GM19328 (cell line): Measurements from ENCODE around the gene PITPNM1.
"Not testable (repeated sequence)": the region's sequence is repeated elsewhere in the genome, so short reads cannot be mapped to it uniquely, and the experiment has no call there.

Source experiments
- ATAC-seq: cut with Tn5 transposase; IDR thresholded peaks from one replicate; pipeline ENCODE4 v1.9.1; 2021; ENCODE audit warnings: mild to moderate bottlenecking, moderate library complexity; ENCODE audit not compliant: unreplicated experiment

PITPNM1 gene

GRCh38 chr11:67468456-67468758, 36.8 kb downstream of the PITPNM1 start:
- ATAC-seq: no peak

- no peak for ATAC-seq
These were observed 37.1 kb downstream of the PITPNM1 start for GRCh38 chr11:67468056-67468455.

GRCh38 chr11:67466962-67467771, 38.0 kb downstream of the PITPNM1 start:
- ATAC-seq: no peak

GRCh38 chr11:67466367-67466766, 38.8 kb downstream of the PITPNM1 start:
- no peak for ATAC-seq

GRCh38 chr11:67465530-67465929, 39.6 kb downstream of the PITPNM1 start:
- ATAC-seq: not testable (repeated sequence)

- no peak for ATAC-seq
These were observed 40.0 kb downstream of the PITPNM1 start for GRCh38 chr11:67465189-67465510.

GRCh38 chr11:67464411-67465188, 40.6 kb downstream of the PITPNM1 start:
- ATAC-seq: peak; percentile 35

- ATAC-seq: no peak
These were observed 41.3 kb downstream of the PITPNM1 start for GRCh38 chr11:67463680-67464410.

- ATAC-seq: no peak
These were observed 42.0 kb downstream of the PITPNM1 start for GRCh38 chr11:67463186-67463585.

GRCh38 chr11:67458266-67458665, 46.9 kb downstream of the PITPNM1 start:
- ATAC-seq: no peak

- no peak for ATAC-seq
These were observed 47.7 kb downstream of the PITPNM1 start for GRCh38 chr11:67457453-67457852.

GRCh38 chr11:67456068-67456705, 49.0 kb downstream of the PITPNM1 start:
- ATAC-seq: no peak

GRCh38 chr11:67455054-67455453, 50.1 kb downstream of the PITPNM1 start, which contains the start of gene CABP4:
Gene CABP4 (plus strand): TSS chr11:67455354. CDS start chr11:67455424, 70 bp downstream.
- ATAC-seq: no peak

- no peak for ATAC-seq
These were observed 51.1 kb downstream of the PITPNM1 start for GRCh38 chr11:67453816-67454732.

- ATAC-seq: no peak
These were observed 52.8 kb downstream of the PITPNM1 start, which contains the start of gene GPR152 for GRCh38 chr11:67452141-67452952. Gene GPR152 (minus strand): TSS chr11:67452729. CDS start chr11:67452724, 5 bp downstream.

GRCh38 chr11:67451658-67451976, 53.5 kb downstream of the PITPNM1 start:
- ATAC-seq: no peak

GRCh38 chr11:67450796-67451657, 54.1 kb downstream of the PITPNM1 start:
- no peak for ATAC-seq

- no peak for ATAC-seq
These were observed 55.9 kb downstream of the PITPNM1 start for GRCh38 chr11:67449116-67449844.
